ENCODE data around the gene MYOM1. TPM values are rescaled to one million over a fixed set of nuclear protein-coding genes. Genes with fewer than 3 reads are reported as not detected.

The MYOM1 gene
- total RNA-seq = 1 to 10 TPM; 1.0 to 1.3 TPM

- Mint-ChIP-seq H3K9me3 (no peaks in the 10 kb centered on the region), H3K27me3 (no peaks in the 10 kb centered on the region), H3K27ac (no peak within 1 kb of the TSS), H3K36me3 (ENCODE audit: low read depth) (no peaks in the 10 kb centered on the region), H3K4me3 (no peak within 1 kb of the TSS), H3K4me1 (ENCODE audit: low read depth) (no peaks in the 10 kb centered on the region)
- TF ChIP-seq, protein P1, sequence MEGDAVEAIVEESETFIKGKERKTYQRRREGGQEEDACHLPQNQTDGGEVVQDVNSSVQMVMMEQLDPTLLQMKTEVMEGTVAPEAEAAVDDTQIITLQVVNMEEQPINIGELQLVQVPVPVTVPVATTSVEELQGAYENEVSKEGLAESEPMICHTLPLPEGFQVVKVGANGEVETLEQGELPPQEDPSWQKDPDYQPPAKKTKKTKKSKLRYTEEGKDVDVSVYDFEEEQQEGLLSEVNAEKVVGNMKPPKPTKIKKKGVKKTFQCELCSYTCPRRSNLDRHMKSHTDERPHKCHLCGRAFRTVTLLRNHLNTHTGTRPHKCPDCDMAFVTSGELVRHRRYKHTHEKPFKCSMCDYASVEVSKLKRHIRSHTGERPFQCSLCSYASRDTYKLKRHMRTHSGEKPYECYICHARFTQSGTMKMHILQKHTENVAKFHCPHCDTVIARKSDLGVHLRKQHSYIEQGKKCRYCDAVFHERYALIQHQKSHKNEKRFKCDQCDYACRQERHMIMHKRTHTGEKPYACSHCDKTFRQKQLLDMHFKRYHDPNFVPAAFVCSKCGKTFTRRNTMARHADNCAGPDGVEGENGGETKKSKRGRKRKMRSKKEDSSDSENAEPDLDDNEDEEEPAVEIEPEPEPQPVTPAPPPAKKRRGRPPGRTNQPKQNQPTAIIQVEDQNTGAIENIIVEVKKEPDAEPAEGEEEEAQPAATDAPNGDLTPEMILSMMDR (IDR thresholded peaks at IDR 0.05) = no peak
- ChIA-PET POLR2A (interaction anchor here (0.7 to 1.1 kb wide), 2 partner anchors 12 to 285 kb away, joined by 3 read pairs; no protein-coding TSS in a partner anchor), CTCF (interaction anchor here (1.0 to 1.6 kb wide), 6 partner anchors 9 to 90 kb away, joined by 3 to 6 read pairs (median 4); no protein-coding TSS in a partner anchor)
- ATAC-seq (no peak), DNase-seq (no peak)
- intact Hi-C loops (cut with micrococcal nuclease) = no loop called here
These were observed at the start of gene MYOM1 for GRCh38 chr18:3219631-3220335. TSS of gene MYOM1 (minus strand) at chr18:3219968. CDS start at chr18:3215223, 4,745 bp downstream.

GRCh38 chr18:3269241-3269913 is 49.6 kb upstream of the MYOM1 start:
- ChIA-PET POLR2A (interaction anchor here (0.6 kb wide), 1 partner anchor 352 kb away, joined by 3 read pairs; no protein-coding TSS in a partner anchor), CTCF (no interaction called here)
- Mint-ChIP-seq H3K36me3 (ENCODE audit: low read depth) (peaks cover 26% of the 10 kb centered on the region), H3K4me1 (ENCODE audit: low read depth) (peaks cover 82% of the 10 kb centered on the region), H3K9me3 (no peaks in the 10 kb centered on the region), H3K27me3 (no peaks in the 10 kb centered on the region), H3K27ac (peak overlapping the region; percentile 77), H3K4me3 (peak overlapping the region; percentile 6)
- ATAC-seq (no peak), DNase-seq (no peak)
- intact Hi-C loops (cut with micrococcal nuclease) = no loop called here
- TF ChIP-seq, protein P1 (IDR thresholded peaks at IDR 0.05) = no peak

DNA sequence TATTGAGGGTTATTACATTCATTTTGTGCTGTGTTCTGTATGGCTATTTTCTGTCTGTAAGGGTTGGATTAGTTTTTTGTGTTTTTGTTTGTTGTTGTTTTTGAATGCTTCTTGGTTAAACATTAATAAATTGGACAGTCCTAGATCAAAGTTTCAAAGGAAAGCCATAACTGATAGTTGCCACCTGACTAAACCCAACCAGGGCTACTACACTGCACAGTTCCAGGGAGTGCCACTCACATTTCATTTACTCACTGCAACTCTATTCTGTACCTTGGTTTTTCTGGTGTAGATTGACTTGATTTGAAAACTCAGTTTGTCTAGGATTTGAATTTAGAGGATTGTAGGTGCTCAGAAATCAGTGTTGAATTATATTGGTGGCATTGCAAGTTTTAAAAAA is 48.5 kb upstream of the MYOM1 start:
- DNase-seq (no peak), ATAC-seq (no peak)
- Mint-ChIP-seq H3K4me1 (ENCODE audit: low read depth) (peaks cover 89% of the 10 kb centered on the region), H3K27ac (peak overlapping the region; percentile 64), H3K27me3 (no peaks in the 10 kb centered on the region), H3K36me3 (ENCODE audit: low read depth) (peaks cover 28% of the 10 kb centered on the region), H3K9me3 (no peaks in the 10 kb centered on the region), H3K4me3 (no peak overlapping the region)
- intact Hi-C loops (cut with micrococcal nuclease) = no loop called here
- POLR2A ChIA-PET = no interaction called here
- TF ChIP-seq, protein P1 (IDR thresholded peaks at IDR 0.05) = no peak
- CTCF ChIA-PET = no interaction called here

DNA sequence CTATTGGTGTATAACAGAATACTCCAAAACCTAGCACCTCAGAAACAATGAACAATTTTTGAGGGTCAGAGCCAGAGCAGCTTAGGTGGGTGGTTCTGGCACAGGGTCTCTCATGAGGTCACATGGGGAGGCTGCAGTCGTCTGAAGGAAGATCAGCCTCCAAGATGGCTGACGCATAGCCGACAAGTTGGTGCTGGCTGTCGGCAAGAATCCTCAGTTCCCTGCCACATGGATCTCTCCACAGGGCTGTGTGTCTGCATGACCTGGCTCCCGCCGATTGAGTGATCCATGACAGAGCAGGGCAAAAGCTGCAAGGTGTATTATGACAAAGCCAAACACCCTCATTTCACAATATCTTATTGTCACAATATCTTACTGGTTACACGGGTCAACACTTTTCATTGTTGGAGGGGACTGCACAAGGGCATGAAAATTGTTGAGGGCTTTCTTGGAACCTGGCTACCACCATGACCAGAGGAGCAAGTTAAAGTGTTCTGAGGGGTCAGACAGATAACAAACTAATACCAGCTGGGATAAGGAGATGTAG is 46.4 kb upstream of the MYOM1 start:
- DNase-seq = no peak
- intact Hi-C loops (cut with micrococcal nuclease) = no loop called here
- Mint-ChIP-seq H3K4me1 (ENCODE audit: low read depth) (peaks cover 70% of the 10 kb centered on the region), H3K9me3 (no peaks in the 10 kb centered on the region), H3K36me3 (ENCODE audit: low read depth) (peaks cover 25% of the 10 kb centered on the region), H3K4me3 (no peak overlapping the region), H3K27ac (peak overlapping the region; percentile 71), H3K27me3 (no peaks in the 10 kb centered on the region)
- ATAC-seq = no peak
- CTCF ChIA-PET = interaction anchor here (1.3 to 1.7 kb wide), 3 partner anchors 19 to 399 kb away, joined by 5 to 11 read pairs (median 5); partner anchors contain the start of gene MYL12A
- POLR2A ChIA-PET = no interaction called here
- TF ChIP-seq, protein P1 (IDR thresholded peaks at IDR 0.05) = no peak
